ENCODE data around the gene TRIL. TPM values are rescaled to one million over a fixed set of nuclear protein-coding genes. Genes with fewer than 3 reads are reported as not detected.

Gene TRIL
- total and polyA plus RNA-seq, 2 of the 13 experiments (the other 11 are each of a cell fraction or from before 2014, with no cell fraction given), result 0.18 to 0.40 TPM

- TF ChIP-seq ZNF407 (CRISPR knock-in tag; IDR thresholded peaks at IDR 0.05; ENCODE audit: not compliant biosample characterization) (no peak), NAIF1 (CRISPR knock-in tag; IDR thresholded peaks at IDR 0.05; ENCODE audit: borderline replicate concordance) (no peak), ZBTB39 (CRISPR knock-in tag; IDR thresholded peaks at IDR 0.05) (no peak), ETV5 (CRISPR knock-in tag; IDR thresholded peaks at IDR 0.05; ENCODE audit: borderline replicate concordance) (no peak), MTF2 (CRISPR knock-in tag; IDR thresholded peaks at IDR 0.05; ENCODE audit: borderline replicate concordance) (no peak), ZNF891 (CRISPR knock-in tag; IDR thresholded peaks at IDR 0.05) (no peak)
Measured at GRCh38 chr7:28981161-28981465, 23.0 kb upstream of the TRIL start (continued).

Measured in HepG2 (cell line).